Measurements from ENCODE around the gene LAMC2.

- TF ChIP-seq CTCF (conservative IDR thresholded peaks at IDR 0.05; ENCODE audit: low read length) (no peak), EZH2phosphoT487 (IDR thresholded peaks at IDR 0.05; ENCODE audit: borderline replicate concordance, low read depth, low read length) (no peak)
Measured at GRCh38 chr1:183185941-183186490, at the start of gene LAMC2.
